ENCODE results near the gene ULK3. TPM values are rescaled to one million over a fixed set of nuclear protein-coding genes. Genes with fewer than 3 reads are reported as not detected.

The ULK3 gene
- polyA plus RNA-seq, 3 donors from 2014 or later: 26.0 to 48.4 (median 32.0) TPM

DNA sequence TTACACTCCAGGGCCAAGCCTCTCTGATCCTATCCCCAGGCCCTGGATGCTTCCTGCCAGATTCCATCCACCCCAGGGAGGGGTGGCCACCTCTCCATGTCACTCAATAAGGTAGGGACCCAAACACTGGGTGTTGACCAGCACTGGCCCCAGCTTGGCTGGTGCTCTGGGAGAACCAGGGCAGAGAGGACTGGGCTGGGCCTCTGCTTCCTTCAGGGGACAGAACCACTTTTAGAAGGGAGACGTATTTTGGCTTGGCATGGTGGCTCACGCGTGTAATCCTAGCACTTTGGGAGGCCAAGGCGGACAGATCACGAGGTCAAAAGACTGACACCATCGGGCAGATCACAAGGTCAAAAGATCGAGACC, 21.2 kb downstream of the ULK3 start:
- no peaks in the 10 kb centered on the region for H3K9me3 Mint-ChIP-seq
- H3K4me1 Mint-ChIP-seq: peaks cover 7% of the 10 kb centered on the region in 2 donors
- DNase-seq: no peak
- no peaks in the 10 kb centered on the region for H3K36me3 Mint-ChIP-seq
- H3K4me3 Mint-ChIP-seq: no peak overlapping the region
- H3K27me3 Mint-ChIP-seq (ENCODE audit: low read depth in 3 of 3): peaks cover 2 to 3% (median 2%) of the 10 kb centered on the region in 3 donors
- H3K27ac Mint-ChIP-seq: no peak overlapping the region

- Mint-ChIP-seq H3K9me3 (no peaks in the 10 kb centered on the region), H3K4me1 (peaks cover 7% of the 10 kb centered on the region in 2 donors), H3K36me3 (no peaks in the 10 kb centered on the region), H3K4me3 (no peak overlapping the region), H3K27me3 (ENCODE audit: low read depth in 3 of 3) (peaks cover 2 to 3% (median 2%) of the 10 kb centered on the region in 3 donors), H3K27ac (no peak overlapping the region)
- DNase-seq: no peak
Measured at GRCh38 chr15:74821091-74821789, 21.7 kb downstream of the ULK3 start.

GRCh38 chr15:74820056-74820455, 22.9 kb downstream of the ULK3 start:
- Mint-ChIP-seq H3K4me3 (no peak overlapping the region), H3K4me1 (peaks cover 5% of the 10 kb centered on the region in 2 donors), H3K27me3 (ENCODE audit: low read depth in 3 of 3) (peaks cover 2% of the 10 kb centered on the region in 3 donors), H3K9me3 (no peaks in the 10 kb centered on the region), H3K27ac (no peak overlapping the region), H3K36me3 (no peaks in the 10 kb centered on the region)
- DNase-seq: no peak

DNA sequence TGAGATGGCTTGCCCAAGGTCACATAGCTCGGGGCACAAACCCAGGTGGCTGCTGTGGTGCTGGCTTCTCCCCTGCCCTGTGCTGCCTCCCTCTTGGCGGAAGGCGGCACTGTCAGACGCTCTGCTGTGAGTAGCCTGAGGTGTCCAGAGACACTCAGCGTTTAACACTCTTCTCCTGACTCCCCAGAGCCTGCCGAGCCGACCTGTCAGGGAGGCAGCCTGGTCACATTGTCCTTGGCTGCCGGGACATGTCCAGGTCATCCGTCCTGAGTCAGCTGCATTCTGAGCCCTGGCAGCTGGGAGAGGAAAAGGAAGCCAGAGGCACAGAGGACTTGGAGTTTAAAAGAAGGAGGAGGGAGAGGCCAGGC, 25.6 kb downstream of the ULK3 start:
- H3K9me3 Mint-ChIP-seq: no peaks in the 10 kb centered on the region
- H3K4me1 Mint-ChIP-seq: peaks cover 0 to 5% of the 10 kb centered on the region in 2 donors
- no peak overlapping the region for H3K4me3 Mint-ChIP-seq
- no peak for DNase-seq
- H3K36me3 Mint-ChIP-seq: no peaks in the 10 kb centered on the region
- H3K27me3 Mint-ChIP-seq (ENCODE audit: low read depth in 3 of 3): no peaks in the 10 kb centered on the region
- no peak overlapping the region for H3K27ac Mint-ChIP-seq

GRCh38 chr15:74816624-74817369, 26.2 kb downstream of the ULK3 start:
- H3K27me3 Mint-ChIP-seq (ENCODE audit: low read depth in 3 of 3): no peaks in the 10 kb centered on the region

DNA sequence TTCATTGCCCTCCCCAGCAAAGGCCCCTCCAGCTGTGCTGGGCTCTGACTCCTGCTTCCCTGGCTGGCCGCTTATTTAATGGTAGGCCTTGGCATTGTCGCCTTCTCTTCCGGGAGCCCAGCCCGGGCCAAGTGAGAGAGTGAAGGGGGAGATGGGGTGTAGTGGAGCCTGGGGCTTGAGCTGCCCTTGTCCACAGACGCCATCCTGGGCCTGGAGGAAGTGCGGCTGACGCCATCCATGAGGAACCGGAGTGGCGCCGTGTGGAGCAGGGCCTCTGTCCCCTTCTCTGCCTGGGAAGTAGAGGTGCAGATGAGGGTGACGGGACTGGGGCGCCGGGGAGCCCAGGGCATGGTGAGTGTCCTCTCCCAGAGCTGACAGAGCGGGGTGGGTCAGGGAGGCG, 27.0 kb downstream of the ULK3 start:
- H3K4me3 Mint-ChIP-seq: no peak overlapping the region
- H3K27ac Mint-ChIP-seq: no peak overlapping the region
- H3K36me3 Mint-ChIP-seq: no peaks in the 10 kb centered on the region
- DNase-seq: no peak
- H3K4me1 Mint-ChIP-seq: peaks cover 0 to 5% of the 10 kb centered on the region in 2 donors
- no peaks in the 10 kb centered on the region for H3K27me3 Mint-ChIP-seq (ENCODE audit: low read depth in 3 of 3)
- H3K9me3 Mint-ChIP-seq: no peaks in the 10 kb centered on the region

More at GRCh38 chr15:74816624-74817369, 26.2 kb downstream of the ULK3 start:
- no peak overlapping the region for H3K4me3 Mint-ChIP-seq
- H3K27ac Mint-ChIP-seq: no peak overlapping the region
- no peak for DNase-seq
- H3K9me3 Mint-ChIP-seq: no peaks in the 10 kb centered on the region
- peaks cover 0 to 5% of the 10 kb centered on the region in 2 donors for H3K4me1 Mint-ChIP-seq
- H3K36me3 Mint-ChIP-seq: no peaks in the 10 kb centered on the region

- Mint-ChIP-seq H3K4me3 (no peak overlapping the region), H3K9me3 (no peaks in the 10 kb centered on the region), H3K27ac (no peak overlapping the region), H3K27me3 (ENCODE audit: low read depth in 3 of 3) (no peaks in the 10 kb centered on the region), H3K36me3 (no peaks in the 10 kb centered on the region), H3K4me1 (peaks cover 0 to 5% of the 10 kb centered on the region in 2 donors)
- DNase-seq: no peak
Measured at GRCh38 chr15:74815121-74815934, 27.6 kb downstream of the ULK3 start.

GRCh38 chr15:74812533-74812932, 30.4 kb downstream of the ULK3 start, which contains the start of gene LMAN1L:
TSS of gene LMAN1L (plus strand) at chr15:74812835. CDS start at chr15:74812855, 20 bp downstream.
- Mint-ChIP-seq H3K27ac (peak within 1 kb of the TSS in 1 of 6 donors; percentile 7), H3K27me3 (ENCODE audit: low read depth in 3 of 3) (peaks cover 0 to 3% (median 0%) of the 10 kb centered on the region in 3 donors), H3K4me1 (peaks cover 6 to 13% of the 10 kb centered on the region in 2 donors), H3K36me3 (no peaks in the 10 kb centered on the region), H3K4me3 (no peak within 1 kb of the TSS), H3K9me3 (no peaks in the 10 kb centered on the region)
- DNase-seq: no peak

- no peaks in the 10 kb centered on the region for H3K36me3 Mint-ChIP-seq
- H3K4me1 Mint-ChIP-seq: peaks cover 19 to 23% of the 10 kb centered on the region in 2 donors
- peaks cover 0 to 3% (median 1%) of the 10 kb centered on the region in 3 donors for H3K27me3 Mint-ChIP-seq (ENCODE audit: low read depth in 3 of 3)
- H3K27ac Mint-ChIP-seq: no peak overlapping the region
- no peak for DNase-seq
- no peaks in the 10 kb centered on the region for H3K9me3 Mint-ChIP-seq
- H3K4me3 Mint-ChIP-seq: no peak overlapping the region
Measured at GRCh38 chr15:74809956-74810355, 33.0 kb downstream of the ULK3 start.

GRCh38 chr15:74809242-74809641, 33.7 kb downstream of the ULK3 start:
- H3K4me1 Mint-ChIP-seq: peaks cover 21 to 23% of the 10 kb centered on the region in 2 donors
- peak overlapping the region in 2 of 6 donors; percentile 29 to 53 for H3K27ac Mint-ChIP-seq
- no peak for DNase-seq
- no peak overlapping the region for H3K4me3 Mint-ChIP-seq
- peaks cover 0 to 2% (median under 1%) of the 10 kb centered on the region in 3 donors for H3K36me3 Mint-ChIP-seq
- peaks cover 0 to 3% (median 1%) of the 10 kb centered on the region in 3 donors for H3K27me3 Mint-ChIP-seq (ENCODE audit: low read depth in 3 of 3)
- H3K9me3 Mint-ChIP-seq: no peaks in the 10 kb centered on the region

- H3K27me3 Mint-ChIP-seq (ENCODE audit: low read depth in 3 of 3): peaks cover 0 to 3% (median 1%) of the 10 kb centered on the region in 3 donors
- peaks cover 23 to 25% of the 10 kb centered on the region in 2 donors for H3K4me1 Mint-ChIP-seq
- peaks cover 3 to 6% (median 4%) of the 10 kb centered on the region in 3 donors for H3K36me3 Mint-ChIP-seq
- H3K27ac Mint-ChIP-seq: peak overlapping the region in 2 of 6 donors; percentile 11 to 27
- no peak for DNase-seq
- H3K9me3 Mint-ChIP-seq: no peaks in the 10 kb centered on the region
- no peak overlapping the region for H3K4me3 Mint-ChIP-seq
Measured at GRCh38 chr15:74808840-74809229, 34.1 kb downstream of the ULK3 start.

- peak overlapping the region; percentile 27 to 91 (median 79) for H3K27ac Mint-ChIP-seq
- DNase-seq: no peak
- no peaks in the 10 kb centered on the region for H3K9me3 Mint-ChIP-seq
- peaks cover 0 to 3% (median 1%) of the 10 kb centered on the region in 3 donors for H3K27me3 Mint-ChIP-seq (ENCODE audit: low read depth in 3 of 3)
- peaks cover 23 to 26% of the 10 kb centered on the region in 2 donors for H3K4me1 Mint-ChIP-seq
- H3K36me3 Mint-ChIP-seq: peaks cover 3 to 7% (median 5%) of the 10 kb centered on the region in 3 donors
- no peak overlapping the region for H3K4me3 Mint-ChIP-seq
Measured at GRCh38 chr15:74808078-74808839, 34.7 kb downstream of the ULK3 start.

DNA sequence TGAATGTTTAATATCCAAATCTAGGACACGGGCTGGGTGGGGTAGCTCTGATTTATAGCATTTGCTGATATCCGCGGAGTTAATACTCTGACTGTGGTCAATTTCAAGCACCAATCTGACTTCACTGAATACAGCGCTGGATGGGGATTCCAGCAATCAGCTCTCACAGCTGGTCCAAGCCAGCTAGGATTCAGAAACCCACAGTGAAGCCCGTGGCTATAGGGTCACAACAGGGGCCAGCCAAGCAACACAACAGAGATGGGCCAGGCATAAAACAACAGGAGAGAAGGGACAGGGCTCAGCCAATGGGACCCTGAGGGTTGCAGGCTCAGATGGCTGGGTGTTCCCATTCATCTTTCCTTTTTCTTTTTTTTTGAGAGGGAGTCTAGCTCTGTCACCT, 35.7 kb downstream of the ULK3 start:
- Mint-ChIP-seq H3K36me3 (peaks cover 3 to 11% (median 5%) of the 10 kb centered on the region in 3 donors), H3K4me1 (peaks cover 23 to 26% of the 10 kb centered on the region in 2 donors), H3K9me3 (no peaks in the 10 kb centered on the region), H3K27me3 (ENCODE audit: low read depth in 3 of 3) (peaks cover 0 to 3% (median 1%) of the 10 kb centered on the region in 3 donors), H3K4me3 (no peak overlapping the region), H3K27ac (peak overlapping the region; percentile 54 to 94 (median 78))
- DNase-seq: no peak
